ENCODE results near the gene DNAH11. TPM values are rescaled to one million over a fixed set of nuclear protein-coding genes. Genes with fewer than 3 reads are reported as not detected.
"Not testable (repeated sequence)": the region's sequence is repeated elsewhere in the genome, so short reads cannot be mapped to it uniquely, and the experiment has no call there.

DNAH11 gene
- total RNA-seq, 2 donors from 2014 or later: 2.9 to 3.6 TPM

DNA sequence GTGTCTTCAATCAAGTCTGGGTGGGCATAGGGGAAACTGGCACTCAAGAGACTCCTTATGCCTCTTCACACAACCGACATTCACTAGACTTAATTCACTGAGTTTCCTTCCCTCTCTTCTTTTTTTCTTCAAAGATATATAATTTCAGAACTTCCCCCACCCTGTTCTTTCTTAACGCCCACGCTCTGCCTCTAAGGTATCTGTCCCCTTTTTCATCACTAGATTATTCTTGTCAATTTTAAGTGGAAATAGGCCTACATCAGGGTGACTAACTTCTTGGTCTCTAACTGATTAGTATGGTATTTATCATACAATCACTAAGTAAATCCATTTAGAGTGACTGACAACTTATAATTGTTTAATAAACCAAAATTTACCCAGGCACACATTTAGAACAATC, 276.2 kb downstream of the DNAH11 start:
- ATAC-seq (no peak), DNase-seq (no peak)
- intact Hi-C loops (cut with DNase I): no loop called here

GRCh38 chr7:21828841-21829240, 286.0 kb downstream of the DNAH11 start:
- intact Hi-C loops (cut with DNase I): no loop called here
- no peak for DNase-seq
- no peak for ATAC-seq

DNA sequence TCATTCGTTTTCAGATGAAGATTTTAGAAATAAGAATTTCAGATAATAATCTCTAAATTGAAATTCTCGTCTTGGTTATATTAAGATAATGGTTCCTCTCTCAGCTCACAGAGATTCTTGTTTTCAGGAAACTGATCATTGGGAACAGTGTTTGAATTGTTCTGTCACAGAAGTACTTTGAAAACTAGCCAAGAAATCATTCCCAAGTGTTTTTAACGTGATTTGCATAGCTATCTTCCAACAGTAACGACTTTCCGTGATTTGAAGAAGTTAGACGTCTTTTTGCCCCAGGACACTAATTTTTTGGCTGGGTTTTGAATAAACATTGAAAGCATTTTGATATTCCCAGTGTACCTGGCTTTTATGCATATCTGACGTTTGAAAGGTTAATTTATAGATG, 286.9 kb downstream of the DNAH11 start:
- intact Hi-C loops (cut with DNase I): no loop called here
- ATAC-seq: no peak

DNA sequence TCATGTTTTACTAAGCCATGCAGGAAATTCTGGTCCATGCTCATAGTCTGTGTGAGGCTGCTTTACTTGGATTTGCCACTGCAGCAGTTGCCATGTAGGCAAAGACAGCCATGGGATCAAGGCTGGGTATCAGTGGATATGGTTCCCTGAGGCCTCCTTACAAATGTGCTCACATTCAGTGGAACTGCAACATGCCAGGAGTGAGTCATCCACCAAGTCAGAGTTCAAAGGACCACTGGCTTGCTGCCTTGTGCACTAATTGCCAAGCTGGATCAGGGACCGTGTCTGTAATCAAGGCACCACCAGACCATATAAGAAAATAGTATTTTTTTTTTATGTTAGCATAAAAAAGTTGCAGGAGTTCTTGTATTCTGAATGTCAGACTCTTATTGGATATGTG, 301.9 kb downstream of the DNAH11 start:
- DNase-seq: no peak
- no peak for ATAC-seq
- intact Hi-C loops (cut with DNase I): no loop called here

More for the DNA sequence above, 286.9 kb downstream of the DNAH11 start:
- no peak for DNase-seq

DNA sequence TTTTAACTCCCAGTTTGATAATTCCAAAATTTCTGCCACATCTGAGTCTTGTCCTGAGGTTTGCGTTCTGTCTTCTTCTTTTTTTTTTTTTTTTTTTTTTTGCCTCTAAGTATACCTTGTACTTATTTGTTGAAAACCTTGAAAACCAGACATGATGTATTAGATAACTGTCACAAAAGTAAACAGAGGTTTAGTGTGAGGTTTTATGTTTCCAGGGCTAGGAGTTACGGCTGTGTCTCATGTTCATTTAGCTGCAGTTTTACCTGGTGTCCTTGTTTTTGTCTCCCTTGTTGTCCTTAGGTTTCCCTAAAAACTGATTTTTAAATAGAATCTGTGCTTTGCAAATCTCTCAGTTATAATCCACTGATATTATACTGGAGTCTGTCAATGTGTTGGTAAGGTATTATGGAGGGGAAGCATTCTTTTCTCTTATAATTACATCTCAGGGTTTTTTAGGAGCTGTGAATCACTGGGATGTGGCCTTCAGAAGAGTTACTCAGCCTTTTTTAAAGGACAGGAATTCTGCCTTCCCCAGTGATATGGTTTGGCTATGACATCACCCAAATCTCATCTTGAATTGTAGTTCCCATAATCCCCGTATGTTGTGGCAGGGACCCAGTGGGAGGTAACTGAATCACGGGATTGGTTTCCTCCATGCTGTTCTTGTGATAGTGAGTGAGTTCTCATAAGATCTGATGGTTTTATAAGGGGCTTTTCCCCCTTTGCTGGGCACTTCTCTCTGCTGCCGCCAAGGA, 307.9 kb downstream of the DNAH11 start:
- no peak for ATAC-seq
- intact Hi-C loops (cut with DNase I): loop anchor here in 1 of 2 donors (10.0 kb wide), 1 partner anchor 154 kb away; no protein-coding TSS in a partner anchor

DNA sequence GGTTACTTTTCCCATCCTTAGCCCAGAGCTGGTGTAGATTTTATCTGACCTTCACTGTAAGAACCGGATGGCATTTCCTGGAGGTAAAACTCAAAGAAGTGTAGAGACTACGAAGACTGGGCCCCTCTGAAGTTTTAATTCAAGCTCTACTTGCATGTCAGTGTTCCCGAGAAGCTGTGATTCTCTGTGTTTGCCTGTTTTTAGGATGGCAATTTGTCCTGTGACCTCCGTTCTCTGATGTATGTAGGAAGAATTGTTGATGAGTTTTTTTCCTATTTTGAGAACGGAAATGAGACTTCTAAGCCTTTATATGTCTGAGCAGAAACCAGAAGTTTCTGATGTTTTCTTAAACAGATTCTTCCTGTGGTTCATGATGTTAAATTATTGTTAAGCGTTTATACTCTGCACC, 308.7 kb downstream of the DNAH11 start:
- intact Hi-C loops (cut with DNase I): loop anchor here in 1 of 2 donors (10.0 kb wide), 1 partner anchor 153 kb away; no protein-coding TSS in a partner anchor
- no peak for ATAC-seq

More for the DNA sequence above, 307.9 kb downstream of the DNAH11 start:
- DNase-seq: no peak

GRCh38 chr7:21865631-21866204, 322.9 kb downstream of the DNAH11 start:
- DNase-seq; intact Hi-C loops (cut with DNase I): not testable (repeated sequence)

More for the DNA sequence above, 308.7 kb downstream of the DNAH11 start:
- DNase-seq: no peak

GRCh38 chr7:21866731-21867130, 323.9 kb downstream of the DNAH11 start:
- DNase-seq: no peak
- intact Hi-C loops (cut with DNase I): no loop called here
- no peak for ATAC-seq

More at GRCh38 chr7:21865631-21866204, 322.9 kb downstream of the DNAH11 start:
- not testable (repeated sequence) for ATAC-seq

DNA sequence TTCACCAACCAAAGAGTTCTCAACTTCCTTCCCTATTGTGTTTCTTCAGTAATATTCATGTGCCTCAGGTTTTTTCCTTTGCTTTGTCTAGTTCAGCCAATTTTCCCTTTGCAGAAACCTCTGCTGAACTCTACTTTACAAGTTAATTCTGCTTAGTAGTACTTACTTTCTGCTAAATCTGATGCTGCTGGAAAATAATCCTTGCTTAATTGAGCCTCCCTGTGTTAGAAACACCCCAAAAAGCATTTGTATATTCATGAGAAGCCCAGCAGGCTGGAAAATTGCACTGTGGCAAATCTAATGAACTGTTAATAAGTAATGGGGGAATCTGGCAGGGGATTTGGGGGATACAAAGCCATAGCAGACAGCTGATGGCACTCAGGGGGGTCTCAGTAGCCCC, 324.4 kb downstream of the DNAH11 start:
- DNase-seq (no peak), ATAC-seq (no peak)
- intact Hi-C loops (cut with DNase I): no loop called here

DNA sequence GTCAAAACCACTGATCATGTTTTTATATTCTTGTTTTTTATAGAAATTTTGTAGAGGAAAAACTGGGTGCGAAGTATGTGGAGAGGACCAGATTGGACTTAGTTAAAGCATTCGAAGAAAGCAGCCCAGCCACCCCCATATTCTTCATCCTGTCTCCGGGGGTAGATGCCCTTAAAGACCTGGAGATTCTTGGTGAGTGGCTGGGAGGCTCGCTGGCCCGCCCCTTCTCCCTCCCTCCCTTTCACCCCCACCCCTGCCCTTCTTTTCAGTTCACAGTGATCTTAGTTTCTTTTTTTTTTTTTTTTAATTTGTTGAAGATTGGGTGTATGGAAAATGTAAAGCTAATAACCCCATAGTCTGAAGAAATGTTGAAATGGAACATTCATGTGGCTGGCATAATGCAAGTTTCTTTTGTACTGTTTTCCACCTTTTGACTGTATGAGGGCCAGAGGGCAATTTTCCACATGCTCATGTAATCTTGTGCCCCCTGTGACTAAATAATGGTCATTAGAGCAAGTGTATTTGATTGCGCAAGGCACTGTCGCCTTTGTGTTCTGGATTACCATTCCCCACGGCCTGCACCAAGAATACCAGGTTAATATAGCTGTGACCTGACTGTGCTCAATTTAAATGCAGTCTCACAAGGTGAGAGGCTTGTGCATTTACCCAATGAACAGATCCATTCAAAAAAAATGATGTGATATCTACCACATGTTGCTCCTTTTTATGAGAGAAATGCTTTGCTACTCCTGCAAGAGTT, 325.2 kb downstream of the DNAH11 start:
- intact Hi-C loops (cut with DNase I): no loop called here
- ATAC-seq: no peak
- DNase-seq: no peak

- intact Hi-C loops (cut with DNase I): no loop called here
- ATAC-seq (no peak), DNase-seq (no peak)
Observed at GRCh38 chr7:21868576-21868850, 325.7 kb downstream of the DNAH11 start.

DNA sequence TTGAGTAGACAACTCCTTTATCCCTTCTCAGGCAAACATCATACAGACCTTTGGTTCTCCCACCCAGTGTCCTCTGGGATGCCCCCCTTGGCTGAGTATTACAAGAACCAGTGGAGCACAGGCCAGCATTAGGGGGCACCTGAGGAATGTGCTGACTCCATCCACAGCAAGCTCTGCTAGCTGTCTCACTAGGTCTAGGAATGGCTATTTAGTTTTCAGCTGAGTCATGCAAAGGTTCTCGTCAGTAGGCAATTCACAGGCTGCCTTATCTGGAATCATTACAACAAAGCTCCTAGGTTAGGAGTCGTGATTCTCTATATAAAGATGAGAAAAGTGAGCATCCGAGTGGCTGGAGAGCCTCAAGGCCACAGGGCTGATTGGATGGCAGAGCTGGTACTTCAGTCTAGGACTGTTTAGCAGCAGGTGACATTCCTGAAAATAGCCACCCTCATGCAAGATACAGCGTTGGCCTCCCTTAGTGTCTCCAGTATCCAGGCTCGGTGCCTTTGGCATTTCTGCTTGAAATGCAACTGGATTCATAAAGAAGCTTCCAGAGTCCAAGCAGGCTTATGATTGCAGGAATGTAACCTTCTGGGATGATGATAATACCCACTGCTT, 327.1 kb downstream of the DNAH11 start:
- intact Hi-C loops (cut with DNase I): no loop called here
- DNase-seq: no peak
- ATAC-seq: peak in 1 of 2 donors; percentile 63

GRCh38 chr7:21883069-21883468, 340.2 kb downstream of the DNAH11 start:
- intact Hi-C loops (cut with DNase I): no loop called here
- DNase-seq (no peak), ATAC-seq (no peak)

DNA sequence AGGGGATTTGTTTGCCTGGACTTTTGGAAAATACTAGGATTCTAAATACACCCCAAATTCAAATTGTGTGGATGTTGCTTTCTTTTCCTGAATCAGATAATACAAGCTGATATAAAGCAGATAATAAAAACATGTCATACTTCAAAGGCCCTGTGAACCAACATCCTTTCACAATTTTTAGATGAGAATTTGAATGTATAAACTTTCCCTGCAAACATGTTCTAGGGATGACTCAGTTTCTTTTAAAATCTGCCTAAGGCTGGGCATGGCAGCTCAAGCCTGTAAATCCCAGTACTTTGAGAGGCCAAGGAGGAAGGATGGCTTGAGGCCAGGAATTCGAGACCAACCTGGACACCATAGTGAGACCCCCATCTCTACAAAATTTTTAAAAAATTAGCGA, 340.7 kb downstream of the DNAH11 start:
- ATAC-seq; DNase-seq; intact Hi-C loops (cut with DNase I): not testable (repeated sequence)

- DNase-seq: no peak
- no peak for ATAC-seq
- intact Hi-C loops (cut with DNase I): no loop called here
Observed at GRCh38 chr7:21884496-21884895, 341.7 kb downstream of the DNAH11 start.

GRCh38 chr7:21886396-21886795, 343.6 kb downstream of the DNAH11 start:
- intact Hi-C loops (cut with DNase I): no loop called here
- no peak for DNase-seq
- ATAC-seq: no peak

DNA sequence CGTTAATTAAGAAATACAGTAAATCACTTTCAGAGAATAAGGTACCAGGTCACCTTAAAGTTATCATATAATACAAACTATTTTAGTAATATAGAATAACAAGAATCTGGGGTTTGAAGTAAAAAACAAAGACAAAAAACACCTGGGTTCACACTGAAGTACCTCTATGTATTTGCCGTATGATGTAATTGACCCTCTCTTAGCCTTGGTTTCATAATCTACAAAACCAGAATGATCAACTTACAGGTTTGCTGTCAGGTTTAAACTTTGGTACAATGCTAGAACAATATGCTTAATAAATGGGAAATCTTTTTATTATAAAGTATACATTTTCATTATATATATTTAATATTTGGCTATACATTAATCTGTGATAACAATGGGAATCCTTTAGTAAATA, 344.5 kb downstream of the DNAH11 start:
- DNase-seq (no peak), ATAC-seq (no peak)
- intact Hi-C loops (cut with DNase I): no loop called here

DNA sequence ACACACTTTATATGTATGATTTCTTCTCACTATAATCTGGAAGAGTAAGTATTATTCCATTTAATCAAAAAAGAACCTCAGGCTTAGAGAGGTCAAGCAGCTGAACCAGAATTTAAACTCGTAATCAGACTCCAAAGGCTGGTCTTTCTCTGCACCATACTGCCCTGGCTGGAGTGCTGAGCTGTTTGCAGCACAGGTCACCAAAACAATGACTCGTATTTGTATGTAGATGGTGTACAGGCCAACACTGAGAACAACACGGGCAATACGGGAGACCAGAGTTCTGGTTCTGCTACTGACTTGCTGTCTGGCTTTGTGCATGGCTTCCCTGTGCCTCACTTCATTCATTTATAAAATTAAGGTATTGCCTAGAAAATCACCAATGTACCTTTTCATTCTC, 344.9 kb downstream of the DNAH11 start:
- no peak for DNase-seq
- ATAC-seq: no peak
- intact Hi-C loops (cut with DNase I): no loop called here

GRCh38 chr7:21891291-21891690, 348.5 kb downstream of the DNAH11 start:
- DNase-seq: no peak
- no peak for ATAC-seq
- intact Hi-C loops (cut with DNase I): no loop called here

GRCh38 chr7:21893401-21893800, 350.6 kb downstream of the DNAH11 start:
- no peak for ATAC-seq
- intact Hi-C loops (cut with DNase I): no loop called here
- DNase-seq: no peak

All from left cardiac atrium (tissue), 4 donors.